Thyroid gland (tissue), 4 donors: Measurements from ENCODE around the gene DYNLRB2. TPM values are rescaled to one million over a fixed set of nuclear protein-coding genes. Genes with fewer than 3 reads are reported as not detected.

Experiments
- DNase-seq, 2 donors: peaks; one replicate each; pipeline ENCODE4 v3.0.0-alpha.2; 2019
- H3K27ac ChIP-seq, 3 donors: fragments of 200-600 bp; sonication (generic); 1 replicate in 2 of 3; 2 replicates in 1 of 3; pipeline ENCODE4 v1.5.1; 2016 to 2019; ENCODE audit warnings: mild to moderate bottlenecking in 1 of 3, moderate library complexity in 1 of 3
- H3K27me3 ChIP-seq: fragments of 200-600 bp; sonication (generic); one replicate; pipeline ENCODE4 v1.5.1; 2019
- H3K36me3 ChIP-seq, 2 donors: fragments of 200-600 bp; sonication (generic); one replicate each; pipeline ENCODE4 v1.5.1; 2016 to 2019
- H3K4me1 ChIP-seq, 2 donors: fragments of 200-600 bp; sonication (generic); one replicate each; pipeline ENCODE4 v1.5.1; 2017 to 2019
- H3K4me3 ChIP-seq, 3 donors: fragments of 200-600 bp; sonication (generic); replicated peaks in 1 of 3; 1 replicate in 2 of 3; 2 replicates in 1 of 3; pipeline ENCODE4 v1.5.1; 2016; ENCODE audit warnings: mild to moderate bottlenecking in 1 of 3
- H3K9me3 ChIP-seq: fragments of 200-600 bp; sonication (generic); one replicate; pipeline ENCODE4 v1.5.1; 2017
- CTCF ChIP-seq, 6 experiments: fragments of 200-600 bp in 3 of 6; fragments of 450-650 bp in 3 of 6; sonication (generic) in 3 of 6; IDR thresholded peaks; one replicate each; pipeline ENCODE4 v1.5.1; 2016 to 2019; ENCODE audit warnings: antibody characterized with exemption in 6 of 6, mild to moderate bottlenecking in 2 of 6, inconsistent platforms in 1 of 6, moderate library complexity in 1 of 6
- POLR2A ChIP-seq, 2 donors: fragments of 450-650 bp; IDR thresholded peaks; one replicate each; pipeline ENCODE4 v1.6.1; 2017; ENCODE audit warnings: antibody characterized with exemption in 2 of 2, mild to moderate bottlenecking in 2 of 2, moderate library complexity in 1 of 2
- WGBS, 2 donors: methylation state at CpG; one replicate each; pipeline ENCODE4 v1.1.5; 2017; 5-methylcytosine and 5-hydroxymethylcytosine counted together
- intact Hi-C: fragments of 100-400 bp; cut with DNase I; formaldehyde crosslinking; loops from one replicate; pipeline ENCODE4 v1.15.1; 2023
- total RNA-seq, 4 donors: library from RNA; depleted of rRNA; stranded (reverse); fragments of >200 nt; gene quantifications; one replicate each; pipeline ENCODE4 v1.2.3, GENCODE V29; 2016

DYNLRB2 gene
- total RNA-seq, 4 donors from 2014 or later: 6.4 to 11.6 (median 6.7) TPM; not detected in 1

DNA sequence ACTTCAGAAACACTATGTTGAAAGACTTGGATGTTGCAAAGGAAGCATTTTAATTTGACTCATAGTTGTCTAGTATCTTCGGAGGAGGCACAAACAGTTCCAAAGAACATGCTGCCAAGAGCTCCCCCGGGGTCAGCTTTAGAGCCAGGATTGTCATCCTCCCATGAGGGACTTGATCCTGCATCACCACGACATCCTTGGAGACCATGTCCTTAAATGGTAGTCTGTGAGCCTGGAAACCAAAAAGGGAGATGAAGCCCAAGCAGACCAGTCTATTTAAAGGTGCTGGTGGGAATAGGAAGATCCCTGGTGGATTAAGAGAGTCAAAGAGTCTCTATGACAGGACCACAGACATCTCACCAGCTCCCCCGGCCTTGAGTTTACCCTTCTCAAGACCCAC, 33.3 kb upstream of the DYNLRB2 start:
- 75 to 77% methylated on average over 4 of the region's 4 CpGs for WGBS, 2 donors
- no peak for TF ChIP-seq POLR2A (IDR thresholded peaks at IDR 0.05)
- no peak for TF ChIP-seq CTCF (IDR thresholded peaks at IDR 0.05)

DNA sequence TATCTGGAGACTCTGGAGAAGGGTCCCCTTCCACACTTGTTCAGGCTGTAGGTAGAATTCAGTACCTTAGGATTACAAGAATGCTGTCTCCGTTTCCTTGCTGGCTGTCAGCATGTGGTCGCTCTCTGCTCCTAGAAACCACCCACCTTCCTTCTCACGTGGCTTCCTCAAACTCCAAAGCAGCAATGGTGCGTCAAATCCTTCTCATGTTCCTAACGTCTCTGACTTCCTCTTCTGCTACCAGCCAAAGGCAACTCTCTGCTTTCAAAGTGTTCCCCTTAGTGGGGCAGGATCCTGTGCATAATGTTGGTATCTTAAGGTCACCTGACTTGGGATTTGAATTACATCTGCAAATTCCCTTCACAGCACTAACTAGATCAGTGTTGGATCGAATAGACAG, 30.9 kb upstream of the DYNLRB2 start:
- no peaks in the 10 kb centered on the region for H3K27me3 ChIP-seq
- no peaks in the 10 kb centered on the region for H3K9me3 ChIP-seq
- no peak for DNase-seq
- TF ChIP-seq CTCF (IDR thresholded peaks at IDR 0.05): no peak
- TF ChIP-seq POLR2A (IDR thresholded peaks at IDR 0.05): no peak
- no peak overlapping the region for H3K27ac ChIP-seq
- no peaks in the 10 kb centered on the region for H3K4me1 ChIP-seq
- no peak overlapping the region for H3K4me3 ChIP-seq
- intact Hi-C loops: no loop called here
- no peaks in the 10 kb centered on the region for H3K36me3 ChIP-seq
- 51 to 55% methylated on average over 6 of the region's 6 CpGs for WGBS, 2 donors

More for the DNA sequence above, 33.3 kb upstream of the DYNLRB2 start:
- no peaks in the 10 kb centered on the region for H3K36me3 ChIP-seq
- intact Hi-C loops: no loop called here
- no peak overlapping the region for H3K4me3 ChIP-seq
- peak in 1 of 2 donors; percentile 3 for DNase-seq
- no peaks in the 10 kb centered on the region for H3K27me3 ChIP-seq
- no peaks in the 10 kb centered on the region for H3K4me1 ChIP-seq
- no peak overlapping the region for H3K27ac ChIP-seq
- no peaks in the 10 kb centered on the region for H3K9me3 ChIP-seq

DNA sequence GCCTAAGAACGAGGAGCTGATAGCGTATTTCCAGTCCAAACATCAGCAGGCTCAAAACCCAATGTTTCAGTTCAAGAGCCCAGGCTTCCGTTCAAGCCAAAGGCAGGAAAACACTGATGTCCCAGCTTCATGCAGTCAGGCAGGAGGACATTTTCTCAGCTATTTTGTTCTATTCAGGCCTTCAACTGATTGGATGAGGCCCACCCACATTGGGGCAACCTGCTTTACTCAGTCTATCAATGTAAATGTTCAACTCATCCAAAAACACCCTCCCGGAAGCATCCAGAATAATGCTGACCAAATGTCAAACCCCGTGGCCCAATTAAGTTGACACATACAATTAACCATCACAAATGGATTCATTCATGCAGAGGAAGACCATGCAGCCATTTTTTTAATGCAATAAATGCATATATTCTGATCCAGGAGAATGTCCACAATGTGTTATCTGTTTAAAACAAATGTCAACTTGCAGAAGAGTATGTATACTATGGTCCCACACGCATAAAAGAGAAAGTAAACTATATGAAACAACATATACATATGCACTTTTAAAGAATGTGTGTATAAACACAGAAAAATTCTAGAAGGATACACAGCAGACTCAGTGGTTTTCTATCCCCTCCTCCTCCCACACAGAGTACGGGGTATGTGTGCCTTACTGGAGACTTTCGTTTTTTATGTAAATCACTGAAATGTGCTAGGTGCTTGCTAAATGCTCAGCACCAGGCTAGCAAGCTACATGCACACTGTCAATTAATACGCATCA, 28.8 kb upstream of the DYNLRB2 start:
- no peak overlapping the region for H3K27ac ChIP-seq
- 94 to 96% methylated on average over 9 of the region's 9 CpGs for WGBS, 2 donors
- H3K9me3 ChIP-seq: no peaks in the 10 kb centered on the region
- no peaks in the 10 kb centered on the region for H3K27me3 ChIP-seq
- no peaks in the 10 kb centered on the region for H3K36me3 ChIP-seq
- intact Hi-C loops: no loop called here
- H3K4me3 ChIP-seq: no peak overlapping the region
- no peaks in the 10 kb centered on the region for H3K4me1 ChIP-seq
- DNase-seq: no peak
- TF ChIP-seq CTCF (IDR thresholded peaks at IDR 0.05) (no peak), POLR2A (IDR thresholded peaks at IDR 0.05) (no peak)

- 77 to 78% methylated on average over 1 of the region's 1 CpG for WGBS, 2 donors
- H3K4me3 ChIP-seq: no peak overlapping the region
- intact Hi-C loops: no loop called here
- H3K36me3 ChIP-seq: no peaks in the 10 kb centered on the region
- no peaks in the 10 kb centered on the region for H3K27me3 ChIP-seq
- DNase-seq: no peak
- H3K9me3 ChIP-seq: no peaks in the 10 kb centered on the region
- H3K27ac ChIP-seq: no peak overlapping the region
- no peaks in the 10 kb centered on the region for H3K4me1 ChIP-seq
- no peak for TF ChIP-seq CTCF (IDR thresholded peaks at IDR 0.05)
- TF ChIP-seq POLR2A (IDR thresholded peaks at IDR 0.05): no peak
These were observed 28.3 kb upstream of the DYNLRB2 start for GRCh38 chr16:80512593-80512853.

- TF ChIP-seq POLR2A (IDR thresholded peaks at IDR 0.05) (no peak), CTCF (IDR thresholded peaks at IDR 0.05) (no peak)
- DNase-seq: no peak
- Histone ChIP-seq H3K4me1 (no peaks in the 10 kb centered on the region), H3K27me3 (no peaks in the 10 kb centered on the region), H3K4me3 (no peak overlapping the region), H3K27ac (no peak overlapping the region), H3K9me3 (no peaks in the 10 kb centered on the region), H3K36me3 (no peaks in the 10 kb centered on the region)
- intact Hi-C loops: no loop called here
- WGBS, 2 donors: 94% methylated on average over 5 of the region's 5 CpGs
These were observed 25.4 kb upstream of the DYNLRB2 start for GRCh38 chr16:80515374-80515773.
